Gastrocnemius medialis (tissue), 4 donors: ENCODE results near the gene MOB1A.

Experiments used
- POLR2A ChIP-seq, 2 donors: fragments of 450-650 bp; IDR thresholded peaks; one replicate each; pipeline ENCODE4 v1.6.1; 2017; ENCODE audit warnings: antibody characterized with exemption in 2 of 2, mild to moderate bottlenecking in 2 of 2, moderate library complexity in 2 of 2
- TF ChIP-seq, protein P1 (sequence below), 5 experiments: fragments of 450-650 bp in 3 of 5; fragments of 200-600 bp in 2 of 5; sonication (generic) in 2 of 5; IDR thresholded peaks in 4 of 5; conservative IDR thresholded peaks in 1 of 5; 1 replicate in 4 of 5; 2 replicates in 1 of 5; pipeline ENCODE4 v1.5.1; 2016 to 2019; ENCODE audit warnings: antibody characterized with exemption in 5 of 5, mild to moderate bottlenecking in 3 of 5, moderate library complexity in 3 of 5

GRCh38 chr2:74186038-74186437 lies 7.4 kb upstream of the MOB1A start:
- TF ChIP-seq, protein P1, sequence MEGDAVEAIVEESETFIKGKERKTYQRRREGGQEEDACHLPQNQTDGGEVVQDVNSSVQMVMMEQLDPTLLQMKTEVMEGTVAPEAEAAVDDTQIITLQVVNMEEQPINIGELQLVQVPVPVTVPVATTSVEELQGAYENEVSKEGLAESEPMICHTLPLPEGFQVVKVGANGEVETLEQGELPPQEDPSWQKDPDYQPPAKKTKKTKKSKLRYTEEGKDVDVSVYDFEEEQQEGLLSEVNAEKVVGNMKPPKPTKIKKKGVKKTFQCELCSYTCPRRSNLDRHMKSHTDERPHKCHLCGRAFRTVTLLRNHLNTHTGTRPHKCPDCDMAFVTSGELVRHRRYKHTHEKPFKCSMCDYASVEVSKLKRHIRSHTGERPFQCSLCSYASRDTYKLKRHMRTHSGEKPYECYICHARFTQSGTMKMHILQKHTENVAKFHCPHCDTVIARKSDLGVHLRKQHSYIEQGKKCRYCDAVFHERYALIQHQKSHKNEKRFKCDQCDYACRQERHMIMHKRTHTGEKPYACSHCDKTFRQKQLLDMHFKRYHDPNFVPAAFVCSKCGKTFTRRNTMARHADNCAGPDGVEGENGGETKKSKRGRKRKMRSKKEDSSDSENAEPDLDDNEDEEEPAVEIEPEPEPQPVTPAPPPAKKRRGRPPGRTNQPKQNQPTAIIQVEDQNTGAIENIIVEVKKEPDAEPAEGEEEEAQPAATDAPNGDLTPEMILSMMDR (IDR thresholded peaks at IDR 0.05 in 4 of 5, conservative IDR thresholded peaks at IDR 0.05 in 1 of 5), result no peak
- no peak for TF ChIP-seq POLR2A (IDR thresholded peaks at IDR 0.05)
